ENCODE results near the gene OVCH2. TPM values are rescaled to one million over a fixed set of nuclear protein-coding genes. Genes with fewer than 3 reads are reported as not detected.
A peak's percentile ranks its signal among the peaks of the same experiment; 100 is the strongest.

Gene OVCH2
- total RNA-seq, 1 donor from 2014 or later = 0.85 TPM

DNA sequence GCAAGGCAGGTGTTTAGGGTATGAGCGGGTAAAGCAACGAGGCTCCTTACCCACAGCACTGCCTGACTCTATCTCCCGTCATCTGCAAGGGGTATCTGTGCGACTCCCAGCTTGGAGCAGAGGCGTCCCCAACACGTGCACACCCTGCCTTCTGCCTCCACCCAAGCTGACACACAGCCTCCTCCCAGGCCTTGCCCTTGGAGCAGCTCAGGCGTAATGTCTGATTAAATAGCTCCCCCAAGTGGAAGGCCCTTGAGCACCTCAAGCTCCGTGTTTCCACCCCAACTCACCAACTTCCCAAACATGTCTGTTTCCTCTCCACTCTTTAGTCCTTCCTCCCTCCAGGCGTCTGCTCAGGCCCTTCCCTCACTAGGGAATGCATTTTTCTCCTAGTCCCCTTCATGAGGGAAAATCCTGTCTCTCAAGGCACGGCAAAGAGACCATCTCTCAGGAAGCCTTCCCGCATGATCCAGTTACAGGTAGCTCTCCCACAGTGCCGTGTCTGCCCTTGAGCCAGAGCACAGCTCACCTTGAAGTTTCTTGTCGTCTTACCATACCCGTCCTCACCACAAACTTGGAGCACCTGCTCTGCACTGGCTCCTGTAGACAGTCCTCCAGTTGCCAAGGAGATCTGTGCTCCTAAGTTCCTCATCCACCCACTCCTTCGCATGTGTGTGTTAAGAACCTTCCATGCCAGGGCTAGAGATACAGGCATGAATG lies 48.8 kb downstream of the OVCH2 start:
- no peak overlapping the region for H3K27ac Mint-ChIP-seq (ENCODE audit: unreplicated experiment)

DNA sequence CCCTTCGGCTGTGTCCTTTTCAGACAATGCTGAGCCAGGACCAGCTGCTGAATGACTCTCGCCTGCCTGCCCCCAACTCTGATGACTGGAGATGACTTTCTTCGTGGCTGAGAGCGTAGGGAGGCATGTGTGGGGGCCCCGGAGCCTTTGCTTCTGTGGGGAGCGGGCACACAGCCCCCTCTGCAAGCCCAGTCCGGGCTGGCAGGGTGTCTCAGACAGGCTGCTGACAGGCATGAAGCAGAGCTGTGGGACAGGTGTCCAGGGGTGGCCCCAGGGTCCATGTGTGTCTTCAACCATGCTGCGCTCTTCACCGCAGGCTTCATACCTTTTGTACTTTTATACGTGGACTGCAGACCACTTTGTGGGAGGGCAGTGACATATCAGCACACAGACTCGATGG lies 49.6 kb downstream of the OVCH2 start:
- Mint-ChIP-seq H3K27ac (ENCODE audit: unreplicated experiment) (no peak overlapping the region), H3K27me3 (ENCODE audit: unreplicated experiment) (no peaks in the 10 kb centered on the region), H3K4me1 (ENCODE audit: unreplicated experiment) (peaks cover 7% of the 10 kb centered on the region), H3K4me3 (ENCODE audit: unreplicated experiment) (no peak overlapping the region), H3K9me3 (ENCODE audit: unreplicated experiment) (no peaks in the 10 kb centered on the region), H3K36me3 (ENCODE audit: low read depth, unreplicated experiment) (peaks cover 4% of the 10 kb centered on the region)
- DNase-seq (ENCODE audit: low spot score) = no peak
- TF ChIP-seq, protein P1, sequence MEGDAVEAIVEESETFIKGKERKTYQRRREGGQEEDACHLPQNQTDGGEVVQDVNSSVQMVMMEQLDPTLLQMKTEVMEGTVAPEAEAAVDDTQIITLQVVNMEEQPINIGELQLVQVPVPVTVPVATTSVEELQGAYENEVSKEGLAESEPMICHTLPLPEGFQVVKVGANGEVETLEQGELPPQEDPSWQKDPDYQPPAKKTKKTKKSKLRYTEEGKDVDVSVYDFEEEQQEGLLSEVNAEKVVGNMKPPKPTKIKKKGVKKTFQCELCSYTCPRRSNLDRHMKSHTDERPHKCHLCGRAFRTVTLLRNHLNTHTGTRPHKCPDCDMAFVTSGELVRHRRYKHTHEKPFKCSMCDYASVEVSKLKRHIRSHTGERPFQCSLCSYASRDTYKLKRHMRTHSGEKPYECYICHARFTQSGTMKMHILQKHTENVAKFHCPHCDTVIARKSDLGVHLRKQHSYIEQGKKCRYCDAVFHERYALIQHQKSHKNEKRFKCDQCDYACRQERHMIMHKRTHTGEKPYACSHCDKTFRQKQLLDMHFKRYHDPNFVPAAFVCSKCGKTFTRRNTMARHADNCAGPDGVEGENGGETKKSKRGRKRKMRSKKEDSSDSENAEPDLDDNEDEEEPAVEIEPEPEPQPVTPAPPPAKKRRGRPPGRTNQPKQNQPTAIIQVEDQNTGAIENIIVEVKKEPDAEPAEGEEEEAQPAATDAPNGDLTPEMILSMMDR (IDR thresholded peaks at IDR 0.05; ENCODE audit: unreplicated experiment) = no peak

More for the DNA sequence above, 48.8 kb downstream of the OVCH2 start:
- peaks cover 4% of the 10 kb centered on the region for H3K36me3 Mint-ChIP-seq (ENCODE audit: low read depth, unreplicated experiment)
- no peaks in the 10 kb centered on the region for H3K27me3 Mint-ChIP-seq (ENCODE audit: unreplicated experiment)
- TF ChIP-seq, protein P1 (IDR thresholded peaks at IDR 0.05; ENCODE audit: unreplicated experiment) = peak; percentile 42
- no peak overlapping the region for H3K4me3 Mint-ChIP-seq (ENCODE audit: unreplicated experiment)
- H3K4me1 Mint-ChIP-seq (ENCODE audit: unreplicated experiment) = peaks cover 7% of the 10 kb centered on the region
- DNase-seq (ENCODE audit: low spot score) = peak; percentile 60
- no peaks in the 10 kb centered on the region for H3K9me3 Mint-ChIP-seq (ENCODE audit: unreplicated experiment)

DNA sequence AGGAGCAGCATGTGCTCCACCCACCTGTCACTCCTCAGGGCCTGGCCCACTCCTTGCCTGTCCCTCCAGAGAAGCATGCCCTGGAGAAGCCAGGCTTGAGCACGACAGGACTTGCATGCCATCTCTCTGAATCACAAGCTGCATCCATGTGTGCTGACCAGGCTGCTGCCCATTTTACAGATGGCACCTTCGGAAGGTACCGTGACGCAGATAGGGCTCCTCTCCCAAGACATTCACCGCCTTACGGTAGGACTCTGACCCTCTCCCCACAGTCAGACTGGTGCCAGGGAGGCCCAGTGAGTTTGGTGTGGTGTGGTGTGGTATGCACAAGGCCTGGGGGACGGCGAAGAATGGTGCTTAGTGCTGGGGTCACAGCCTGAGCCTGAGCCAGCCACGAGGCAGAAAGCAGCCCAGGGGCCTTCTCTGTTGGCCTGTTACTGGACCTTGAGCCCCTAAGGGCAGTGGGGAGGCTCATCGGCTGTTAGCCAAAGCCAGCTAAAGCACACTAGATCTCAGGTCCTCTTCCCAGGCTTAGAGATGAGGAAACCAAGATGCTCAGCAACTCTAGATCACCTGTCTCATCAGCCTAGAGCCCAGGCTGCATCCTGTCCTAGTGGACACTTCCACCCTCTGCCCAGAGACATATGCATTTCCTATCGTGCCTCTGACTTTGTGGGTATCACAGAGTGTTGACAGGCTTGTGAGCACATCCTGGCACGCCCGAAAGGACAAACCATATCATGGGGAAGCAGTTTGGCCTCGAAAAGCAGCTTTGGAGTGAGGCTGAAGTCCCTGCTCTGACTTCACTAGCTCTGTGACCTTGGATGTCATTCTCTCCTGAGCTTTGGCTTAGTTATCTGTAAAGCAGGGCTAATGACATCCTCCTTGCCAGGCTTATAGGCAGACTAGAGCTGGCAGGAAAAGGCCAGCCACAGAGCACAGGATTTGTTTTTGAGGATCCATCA lies 50.7 kb downstream of the OVCH2 start:
- no peak for DNase-seq (ENCODE audit: low spot score)
- Mint-ChIP-seq H3K27ac (ENCODE audit: unreplicated experiment) (no peak overlapping the region), H3K36me3 (ENCODE audit: low read depth, unreplicated experiment) (peaks cover 4% of the 10 kb centered on the region), H3K4me3 (ENCODE audit: unreplicated experiment) (no peak overlapping the region), H3K9me3 (ENCODE audit: unreplicated experiment) (no peaks in the 10 kb centered on the region), H3K4me1 (ENCODE audit: unreplicated experiment) (peaks cover 7% of the 10 kb centered on the region), H3K27me3 (ENCODE audit: unreplicated experiment) (no peaks in the 10 kb centered on the region)
- TF ChIP-seq, protein P1 (IDR thresholded peaks at IDR 0.05; ENCODE audit: unreplicated experiment) = no peak

DNA sequence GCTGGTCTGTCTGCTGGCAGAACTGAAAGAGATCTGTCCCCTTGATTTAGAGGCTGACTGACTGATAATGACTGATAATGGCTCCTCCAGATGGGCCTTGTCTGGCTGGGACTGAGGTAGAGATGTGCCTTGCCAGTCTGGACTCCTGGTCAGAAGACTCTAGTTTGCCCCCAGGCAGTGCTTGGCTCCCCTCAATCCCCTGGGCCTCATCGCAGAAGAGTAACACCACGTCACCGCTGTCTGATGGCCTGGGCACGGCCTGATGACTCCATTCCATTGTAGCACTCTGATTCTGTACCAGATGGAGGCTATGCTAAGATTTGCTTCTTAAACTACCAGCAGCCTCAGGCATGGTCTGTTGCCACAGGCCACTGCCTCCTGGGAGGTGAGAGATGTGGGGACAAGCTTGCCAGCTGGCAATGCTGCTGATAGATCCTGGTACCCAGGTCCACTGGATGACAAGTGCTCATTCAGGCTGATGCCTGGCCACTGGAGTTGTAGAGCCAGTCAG lies 52.0 kb downstream of the OVCH2 start:
- Mint-ChIP-seq H3K36me3 (ENCODE audit: low read depth, unreplicated experiment) (peaks cover 4% of the 10 kb centered on the region), H3K27ac (ENCODE audit: unreplicated experiment) (no peak overlapping the region), H3K4me3 (ENCODE audit: unreplicated experiment) (no peak overlapping the region), H3K27me3 (ENCODE audit: unreplicated experiment) (peaks cover 2% of the 10 kb centered on the region), H3K9me3 (ENCODE audit: unreplicated experiment) (no peaks in the 10 kb centered on the region), H3K4me1 (ENCODE audit: unreplicated experiment) (peaks cover 7% of the 10 kb centered on the region)
- DNase-seq (ENCODE audit: low spot score) = no peak
- TF ChIP-seq, protein P1 (IDR thresholded peaks at IDR 0.05; ENCODE audit: unreplicated experiment) = no peak
